DND-41 (cell line): Measurements from ENCODE around the gene SGMS1.

Experiments used
- CTCF ChIP-seq: IDR thresholded peaks from 2 replicates; pipeline ENCODE4 v1.5.1; 2012; ENCODE audit warnings: borderline replicate concordance, low read length, moderate library complexity, mild to moderate bottlenecking; ENCODE audit not compliant: poor library complexity, severe bottlenecking; ENCODE audit errors: extremely low read depth
- EZH2 ChIP-seq: IDR thresholded peaks from 3 replicates; pipeline ENCODE4 v1.6.1; 2012; ENCODE audit warnings: borderline replicate concordance, low read depth, mild to moderate bottlenecking, moderate library complexity, low read length, inconsistent platforms; ENCODE audit not compliant: severe bottlenecking

- TF ChIP-seq CTCF: no peak
- no peak for TF ChIP-seq EZH2
These were observed 204.7 kb downstream of the SGMS1 start for GRCh38 chr10:50419091-50419490.
